ENCODE data around the gene MXD1.

Gene MXD1

GRCh38 chr2:69936906-69937305, 22.0 kb downstream of the MXD1 start:
- TF ChIP-seq JUND (IDR thresholded peaks at IDR 0.05; ENCODE audit: low read depth): no peak
- no peak for DNase-seq (ENCODE audit: low read depth in 1 of 2, low spot score in 1 of 2)
- in situ Hi-C loops (cut with HindIII; ENCODE audit: low pct_unique_long_range_greater_than_20kb, low sequenced_read_pairs): no loop called here

GRCh38 chr2:69937968-69938367, 23.1 kb downstream of the MXD1 start:
- no peak for TF ChIP-seq JUND (IDR thresholded peaks at IDR 0.05; ENCODE audit: low read depth)
- in situ Hi-C loops (cut with HindIII; ENCODE audit: low pct_unique_long_range_greater_than_20kb, low sequenced_read_pairs): no loop called here
- no peak for DNase-seq (ENCODE audit: low read depth in 1 of 2, low spot score in 1 of 2)

GRCh38 chr2:69939722-69940121, 24.8 kb downstream of the MXD1 start:
- in situ Hi-C loops (cut with HindIII; ENCODE audit: low pct_unique_long_range_greater_than_20kb, low sequenced_read_pairs): no loop called here
- no peak for DNase-seq (ENCODE audit: low read depth in 1 of 2, low spot score in 1 of 2)
- TF ChIP-seq JUND (IDR thresholded peaks at IDR 0.05; ENCODE audit: low read depth): no peak

DNA sequence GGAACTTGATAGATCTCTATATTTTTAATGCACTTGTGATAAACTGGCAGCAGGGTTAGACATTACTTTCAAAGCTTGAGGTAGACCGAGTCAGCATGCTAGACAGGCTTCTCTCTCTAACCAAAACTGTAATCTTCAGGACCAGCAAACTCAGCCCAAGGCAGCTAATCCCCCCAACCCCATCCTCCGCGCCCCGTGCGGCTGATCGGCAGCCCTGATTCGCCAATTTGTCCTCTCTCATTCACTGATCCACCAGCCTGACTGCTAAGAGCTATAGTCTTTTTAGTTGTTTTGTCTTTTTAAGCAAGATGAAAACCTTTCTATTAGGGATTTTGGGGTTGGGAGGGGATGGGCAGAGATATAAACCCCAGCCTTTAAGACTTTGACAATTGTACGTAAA, 25.8 kb downstream of the MXD1 start:
- in situ Hi-C loops (cut with HindIII; ENCODE audit: low pct_unique_long_range_greater_than_20kb, low sequenced_read_pairs): no loop called here
- no peak for TF ChIP-seq JUND (IDR thresholded peaks at IDR 0.05; ENCODE audit: low read depth)
- DNase-seq (ENCODE audit: low read depth in 1 of 2, low spot score in 1 of 2): no peak

GRCh38 chr2:69943000-69943842, 28.3 kb downstream of the MXD1 start:
- in situ Hi-C loops (cut with HindIII; ENCODE audit: low pct_unique_long_range_greater_than_20kb, low sequenced_read_pairs): no loop called here
- DNase-seq (ENCODE audit: low read depth in 1 of 2, low spot score in 1 of 2): peak in 1 of 2 experiments; percentile 18
- TF ChIP-seq JUND (IDR thresholded peaks at IDR 0.05; ENCODE audit: low read depth): no peak

DNA sequence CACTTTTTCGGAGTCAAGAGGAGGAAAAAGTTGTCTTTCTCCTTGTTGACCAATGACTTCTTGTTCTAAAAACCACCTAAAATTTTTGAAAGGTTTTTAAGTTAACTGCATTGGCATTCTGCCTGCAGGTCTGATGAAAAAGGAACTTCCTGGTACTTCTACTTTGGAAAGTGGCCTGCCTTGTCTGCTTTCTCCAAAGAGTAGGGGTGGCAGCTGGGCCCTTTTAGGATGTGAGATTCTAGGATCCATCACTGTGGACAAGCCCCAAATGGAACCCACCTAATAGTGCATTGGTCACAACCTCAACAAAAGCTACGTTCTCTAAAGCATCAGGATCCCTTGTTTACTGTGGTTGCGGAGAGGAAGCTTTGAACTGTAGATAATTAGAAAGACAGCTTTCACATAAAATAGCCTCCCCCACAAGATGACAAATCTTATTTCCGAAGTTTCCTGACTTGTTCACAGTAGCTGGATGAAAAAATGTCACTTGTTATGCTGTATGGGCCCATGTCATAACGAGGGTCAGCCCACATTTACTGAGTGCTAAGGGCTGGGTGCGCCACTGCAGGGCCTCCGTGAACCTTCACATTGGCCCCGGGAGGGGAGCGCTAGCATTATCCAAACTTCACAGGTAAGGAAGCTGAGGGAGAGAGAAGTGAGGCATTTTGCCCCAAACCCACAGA, 29.1 kb downstream of the MXD1 start:
- in situ Hi-C loops (cut with HindIII; ENCODE audit: low pct_unique_long_range_greater_than_20kb, low sequenced_read_pairs): no loop called here
- DNase-seq (ENCODE audit: low read depth in 1 of 2, low spot score in 1 of 2): no peak
- TF ChIP-seq JUND (IDR thresholded peaks at IDR 0.05; ENCODE audit: low read depth): no peak

DNA sequence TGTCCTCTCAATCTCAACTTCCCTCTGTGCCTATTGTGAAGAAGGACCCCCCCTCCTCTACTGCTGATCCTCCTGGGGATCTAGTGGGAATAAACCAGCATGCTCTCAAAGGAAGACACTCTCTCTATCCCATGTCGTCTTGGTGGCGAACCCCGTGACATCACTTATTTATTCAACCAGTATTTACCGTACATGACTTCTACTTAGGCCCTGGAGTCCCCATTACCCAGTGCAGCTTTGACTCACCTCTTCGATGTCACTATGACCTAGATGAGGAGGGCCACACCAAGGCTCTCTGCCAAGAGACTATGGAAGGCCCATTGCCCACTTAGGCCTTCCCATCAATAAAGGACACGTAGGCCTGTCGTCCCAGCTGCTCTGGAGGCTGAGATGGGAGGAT, 29.8 kb downstream of the MXD1 start:
- DNase-seq (ENCODE audit: low read depth in 1 of 2, low spot score in 1 of 2): no peak
- TF ChIP-seq JUND (IDR thresholded peaks at IDR 0.05; ENCODE audit: low read depth): no peak
- in situ Hi-C loops (cut with HindIII; ENCODE audit: low pct_unique_long_range_greater_than_20kb, low sequenced_read_pairs): no loop called here

GRCh38 chr2:69945441-69945840, 30.5 kb downstream of the MXD1 start:
- TF ChIP-seq JUND (IDR thresholded peaks at IDR 0.05; ENCODE audit: low read depth): no peak
- DNase-seq (ENCODE audit: low read depth in 1 of 2, low spot score in 1 of 2): no peak
- in situ Hi-C loops (cut with HindIII; ENCODE audit: low pct_unique_long_range_greater_than_20kb, low sequenced_read_pairs): no loop called here

- no peak for DNase-seq (ENCODE audit: low read depth in 1 of 2, low spot score in 1 of 2)
- no peak for TF ChIP-seq JUND (IDR thresholded peaks at IDR 0.05; ENCODE audit: low read depth)
- in situ Hi-C loops (cut with HindIII; ENCODE audit: low pct_unique_long_range_greater_than_20kb, low sequenced_read_pairs): no loop called here
Measured at GRCh38 chr2:69945941-69946340, 31.0 kb downstream of the MXD1 start.

- no peak for TF ChIP-seq JUND (IDR thresholded peaks at IDR 0.05; ENCODE audit: low read depth)
- in situ Hi-C loops (cut with HindIII; ENCODE audit: low pct_unique_long_range_greater_than_20kb, low sequenced_read_pairs): no loop called here
- DNase-seq (ENCODE audit: low read depth in 1 of 2, low spot score in 1 of 2): no peak
Measured at GRCh38 chr2:69946351-69947324, 31.7 kb downstream of the MXD1 start.

- in situ Hi-C loops (cut with HindIII; ENCODE audit: low pct_unique_long_range_greater_than_20kb, low sequenced_read_pairs): no loop called here
- no peak for DNase-seq (ENCODE audit: low read depth in 1 of 2, low spot score in 1 of 2)
- no peak for TF ChIP-seq JUND (IDR thresholded peaks at IDR 0.05; ENCODE audit: low read depth)
Measured at GRCh38 chr2:69947325-69947931, 32.5 kb downstream of the MXD1 start.

All from T47D (cell line).